SK-N-MC (cell line): Measurements from ENCODE around the gene GRIK3.

Experiments used
- EZH2 ChIP-seq: fragments of 200-600 bp; sonication (generic); IDR thresholded peaks from one replicate; pipeline ENCODE4 v1.6.1; 2017; ENCODE audit warnings: antibody characterized with exemption
- POLR2AphosphoS5 ChIP-seq: IDR thresholded peaks from 2 replicates; pipeline ENCODE4 v1.6.1; 2012; ENCODE audit warnings: mild to moderate bottlenecking, low read depth, low read length, borderline replicate concordance

DNA sequence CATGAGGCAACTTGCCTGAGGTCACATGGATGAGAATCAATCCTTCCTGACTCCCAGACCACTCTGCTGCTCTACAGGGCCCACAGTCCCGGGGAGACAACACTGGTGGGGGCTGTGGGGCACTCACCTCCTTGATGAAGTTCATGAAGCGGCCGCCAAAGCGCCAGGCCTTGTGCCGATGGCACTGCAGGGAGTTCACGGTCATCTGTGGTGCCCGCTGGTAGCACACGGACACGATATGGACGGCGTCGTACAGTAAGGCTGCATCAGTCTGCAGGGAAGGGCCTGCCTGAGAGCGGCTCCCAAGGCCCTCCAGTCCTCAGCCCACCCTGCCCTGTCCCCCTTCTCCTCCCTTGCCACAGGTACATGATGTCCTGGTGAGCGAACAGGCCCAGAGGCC, 175.3 kb downstream of the GRIK3 start:
- TF ChIP-seq POLR2AphosphoS5 = no peak
- TF ChIP-seq EZH2 = no peak
